ENCODE measurements around the gene ZNF3. TPM values are rescaled to one million over a fixed set of nuclear protein-coding genes. Genes with fewer than 3 reads are reported as not detected.

Gene ZNF3
- total RNA-seq, 1 donor from 2014 or later = 23.0 TPM

GRCh38 chr7:100021297-100021696, 60.2 kb downstream of the ZNF3 start:
- H3K27ac ChIP-seq = no peak overlapping the region
- H3K27me3 ChIP-seq (ENCODE audit: low read depth) = no peaks in the 10 kb centered on the region
- peaks cover 41% of the 10 kb centered on the region for H3K4me1 ChIP-seq
- no peak for TF ChIP-seq CTCF (IDR thresholded peaks at IDR 0.05)
- no peak overlapping the region for H3K4me3 ChIP-seq
- intact Hi-C loops (cut with DNase I) = no loop called here
- DNase-seq (no peak), ATAC-seq (no peak)
- H3K36me3 ChIP-seq = peaks cover 55% of the 10 kb centered on the region
- no peaks in the 10 kb centered on the region for H3K9me3 ChIP-seq

Small RNA genes lying within 50 kb of the gene (microRNA-seq; reads per million reads assigned to microRNA genes)
- gene MIR106B (ENCODE audit: borderline number of aligned reads) (1,086 reads per million, percentile 81 among the genes with 10 or more reads in this experiment), gene MIR25 (ENCODE audit: borderline number of aligned reads) (397 reads per million, percentile 72 among the genes with 10 or more reads in this experiment), gene MIR93 (ENCODE audit: borderline number of aligned reads) (1,895 reads per million, percentile 83 among the genes with 10 or more reads in this experiment)

Other genes starting within 250 kb of the ZNF3 start
- 0.71 TPM for gene OR2AE1, start 204.7 kb downstream of the ZNF3 start, total RNA-seq
- 39.0 TPM for gene TRIM4, start 162.2 kb downstream of the ZNF3 start, total RNA-seq
- not detected for gene GJC3, start 152.1 kb downstream of the ZNF3 start, total RNA-seq
- 31.8 TPM for gene AZGP1, start 105.7 kb downstream of the ZNF3 start, total RNA-seq
- 59.6 TPM for gene ZKSCAN1, start 66.1 kb downstream of the ZNF3 start, total RNA-seq
- 8.4 TPM for gene ZSCAN21, start 31.9 kb downstream of the ZNF3 start, total RNA-seq
- 70.6 TPM for gene COPS6, start 7.2 kb upstream of the ZNF3 start, total RNA-seq
- gene MCM7, start 19.7 kb upstream of the ZNF3 start, total RNA-seq = 48.0 TPM
- 16.5 TPM for gene AP4M1, start 19.9 kb upstream of the ZNF3 start, total RNA-seq
- gene TAF6, start 37.6 kb upstream of the ZNF3 start, total RNA-seq = 39.4 TPM
- gene CNPY4, start 37.9 kb upstream of the ZNF3 start, total RNA-seq = 10.5 TPM
- gene MBLAC1, start 45.2 kb upstream of the ZNF3 start, total RNA-seq = 2.7 TPM
- gene LAMTOR4, start 67.2 kb upstream of the ZNF3 start, total RNA-seq = 131 TPM
- 24.3 TPM for gene TRAPPC14, start 77.0 kb upstream of the ZNF3 start, total RNA-seq
- gene GAL3ST4, start 86.9 kb upstream of the ZNF3 start, total RNA-seq = 5.3 TPM
- 0.77 TPM for gene GPC2, start 95.7 kb upstream of the ZNF3 start, total RNA-seq
- 4.1 TPM for gene STAG3, start 96.2 kb upstream of the ZNF3 start, total RNA-seq
- not detected for gene PVRIG, start 138.2 kb upstream of the ZNF3 start, total RNA-seq
- not detected for gene SPDYE3, start 226.0 kb upstream of the ZNF3 start, total RNA-seq

Data from lower lobe of right lung (tissue), 2 donors.